ENCODE results near the gene PIMREG.

The PIMREG gene

GRCh38 chr17:6443692-6444570 is at the start of gene PIMREG:
Gene PIMREG, plus strand, starts transcription at chr17:6444455. Its CDS starts 656 bp downstream, at chr17:6445111.
- H3K4me1 ChIP-seq (ENCODE audit: control insufficient read depth, insufficient read depth, low read length, unreplicated experiment), result peaks cover 12% of the 10 kb centered on the region
- H2AFZ ChIP-seq (ENCODE audit: low read length, unreplicated experiment), result peak within 1 kb of the TSS; percentile 98
- H3K36me3 ChIP-seq (ENCODE audit: insufficient read depth, low read length), result no peaks in the 10 kb centered on the region
- peak within 1 kb of the TSS; percentile 69 for H3K27ac ChIP-seq (ENCODE audit: low read depth, low read length)
- H3K4me3 ChIP-seq (ENCODE audit: low read depth, low read length), result peak within 1 kb of the TSS; percentile 96
- H3K79me2 ChIP-seq (ENCODE audit: control insufficient read depth, insufficient read depth, low read length, unreplicated experiment), result no peaks in the 10 kb centered on the region
- no peaks in the 10 kb centered on the region for H3K27me3 ChIP-seq (ENCODE audit: insufficient read depth, low read length)

GRCh38 chr17:6398955-6399354 is 45.3 kb upstream of the PIMREG start:
- Histone ChIP-seq H3K27me3 (ENCODE audit: insufficient read depth, low read length) (peaks cover 61% of the 10 kb centered on the region), H2AFZ (ENCODE audit: low read length, unreplicated experiment) (no peak overlapping the region), H3K4me1 (ENCODE audit: control insufficient read depth, insufficient read depth, low read length, unreplicated experiment) (no peaks in the 10 kb centered on the region), H3K27ac (ENCODE audit: low read depth, low read length) (no peak overlapping the region), H3K79me2 (ENCODE audit: control insufficient read depth, insufficient read depth, low read length, unreplicated experiment) (no peaks in the 10 kb centered on the region), H3K36me3 (ENCODE audit: insufficient read depth, low read length) (no peaks in the 10 kb centered on the region), H3K4me3 (ENCODE audit: low read depth, low read length) (no peak overlapping the region)

- no peak overlapping the region for H3K4me3 ChIP-seq (ENCODE audit: low read depth, low read length)
- no peak overlapping the region for H2AFZ ChIP-seq (ENCODE audit: low read length, unreplicated experiment)
- peaks cover 74% of the 10 kb centered on the region for H3K27me3 ChIP-seq (ENCODE audit: insufficient read depth, low read length)
- no peaks in the 10 kb centered on the region for H3K79me2 ChIP-seq (ENCODE audit: control insufficient read depth, insufficient read depth, low read length, unreplicated experiment)
- no peak overlapping the region for H3K27ac ChIP-seq (ENCODE audit: low read depth, low read length)
- no peaks in the 10 kb centered on the region for H3K36me3 ChIP-seq (ENCODE audit: insufficient read depth, low read length)
- H3K4me1 ChIP-seq (ENCODE audit: control insufficient read depth, insufficient read depth, low read length, unreplicated experiment), result no peaks in the 10 kb centered on the region
Observed at GRCh38 chr17:6402258-6402657, 42.0 kb upstream of the PIMREG start.

- Histone ChIP-seq H3K79me2 (ENCODE audit: control insufficient read depth, insufficient read depth, low read length, unreplicated experiment) (no peaks in the 10 kb centered on the region), H3K36me3 (ENCODE audit: insufficient read depth, low read length) (no peaks in the 10 kb centered on the region), H3K4me3 (ENCODE audit: low read depth, low read length) (no peak overlapping the region), H3K27me3 (ENCODE audit: insufficient read depth, low read length) (peaks cover 47% of the 10 kb centered on the region), H3K27ac (ENCODE audit: low read depth, low read length) (no peak overlapping the region), H3K4me1 (ENCODE audit: control insufficient read depth, insufficient read depth, low read length, unreplicated experiment) (no peaks in the 10 kb centered on the region), H2AFZ (ENCODE audit: low read length, unreplicated experiment) (no peak overlapping the region)
Observed at GRCh38 chr17:6408276-6408675, 36.0 kb upstream of the PIMREG start.

GRCh38 chr17:6408735-6409134 is 35.5 kb upstream of the PIMREG start:
- Histone ChIP-seq H3K27ac (ENCODE audit: low read depth, low read length) (no peak overlapping the region), H3K4me1 (ENCODE audit: control insufficient read depth, insufficient read depth, low read length, unreplicated experiment) (no peaks in the 10 kb centered on the region), H2AFZ (ENCODE audit: low read length, unreplicated experiment) (no peak overlapping the region), H3K4me3 (ENCODE audit: low read depth, low read length) (no peak overlapping the region), H3K36me3 (ENCODE audit: insufficient read depth, low read length) (no peaks in the 10 kb centered on the region), H3K79me2 (ENCODE audit: control insufficient read depth, insufficient read depth, low read length, unreplicated experiment) (no peaks in the 10 kb centered on the region), H3K27me3 (ENCODE audit: insufficient read depth, low read length) (peaks cover 43% of the 10 kb centered on the region)

GRCh38 chr17:6413065-6413464 is 31.2 kb upstream of the PIMREG start:
- H3K79me2 ChIP-seq (ENCODE audit: control insufficient read depth, insufficient read depth, low read length, unreplicated experiment), result no peaks in the 10 kb centered on the region
- H3K27me3 ChIP-seq (ENCODE audit: insufficient read depth, low read length), result peaks cover 37% of the 10 kb centered on the region
- no peaks in the 10 kb centered on the region for H3K4me1 ChIP-seq (ENCODE audit: control insufficient read depth, insufficient read depth, low read length, unreplicated experiment)
- H2AFZ ChIP-seq (ENCODE audit: low read length, unreplicated experiment), result no peak overlapping the region
- no peak overlapping the region for H3K27ac ChIP-seq (ENCODE audit: low read depth, low read length)
- no peaks in the 10 kb centered on the region for H3K36me3 ChIP-seq (ENCODE audit: insufficient read depth, low read length)
- H3K4me3 ChIP-seq (ENCODE audit: low read depth, low read length), result no peak overlapping the region

GRCh38 chr17:6415616-6416015 is 28.6 kb upstream of the PIMREG start:
- Histone ChIP-seq H3K4me3 (ENCODE audit: low read depth, low read length) (no peak overlapping the region), H3K27ac (ENCODE audit: low read depth, low read length) (no peak overlapping the region), H3K36me3 (ENCODE audit: insufficient read depth, low read length) (no peaks in the 10 kb centered on the region), H3K79me2 (ENCODE audit: control insufficient read depth, insufficient read depth, low read length, unreplicated experiment) (no peaks in the 10 kb centered on the region), H3K4me1 (ENCODE audit: control insufficient read depth, insufficient read depth, low read length, unreplicated experiment) (no peaks in the 10 kb centered on the region), H2AFZ (ENCODE audit: low read length, unreplicated experiment) (no peak overlapping the region), H3K27me3 (ENCODE audit: insufficient read depth, low read length) (peaks cover 35% of the 10 kb centered on the region)

- Histone ChIP-seq H3K4me3 (ENCODE audit: low read depth, low read length) (no peak overlapping the region), H3K4me1 (ENCODE audit: control insufficient read depth, insufficient read depth, low read length, unreplicated experiment) (no peaks in the 10 kb centered on the region), H3K79me2 (ENCODE audit: control insufficient read depth, insufficient read depth, low read length, unreplicated experiment) (no peaks in the 10 kb centered on the region), H2AFZ (ENCODE audit: low read length, unreplicated experiment) (no peak overlapping the region), H3K36me3 (ENCODE audit: insufficient read depth, low read length) (no peaks in the 10 kb centered on the region), H3K27ac (ENCODE audit: low read depth, low read length) (no peak overlapping the region), H3K27me3 (ENCODE audit: insufficient read depth, low read length) (peaks cover 21% of the 10 kb centered on the region)
Observed at GRCh38 chr17:6420173-6420641, 24.0 kb upstream of the PIMREG start.

GRCh38 chr17:6421700-6422604 is 22.3 kb upstream of the PIMREG start:
- Histone ChIP-seq H3K4me1 (ENCODE audit: control insufficient read depth, insufficient read depth, low read length, unreplicated experiment) (peaks cover under 1% of the 10 kb centered on the region), H3K79me2 (ENCODE audit: control insufficient read depth, insufficient read depth, low read length, unreplicated experiment) (no peaks in the 10 kb centered on the region), H2AFZ (ENCODE audit: low read length, unreplicated experiment) (no peak overlapping the region), H3K4me3 (ENCODE audit: low read depth, low read length) (no peak overlapping the region), H3K36me3 (ENCODE audit: insufficient read depth, low read length) (no peaks in the 10 kb centered on the region), H3K27me3 (ENCODE audit: insufficient read depth, low read length) (peaks cover 12% of the 10 kb centered on the region), H3K27ac (ENCODE audit: low read depth, low read length) (no peak overlapping the region)

GRCh38 chr17:6422654-6423241 is 21.5 kb upstream of the PIMREG start:
- Histone ChIP-seq H2AFZ (ENCODE audit: low read length, unreplicated experiment) (no peak overlapping the region), H3K4me3 (ENCODE audit: low read depth, low read length) (no peak overlapping the region), H3K79me2 (ENCODE audit: control insufficient read depth, insufficient read depth, low read length, unreplicated experiment) (no peaks in the 10 kb centered on the region), H3K36me3 (ENCODE audit: insufficient read depth, low read length) (no peaks in the 10 kb centered on the region), H3K4me1 (ENCODE audit: control insufficient read depth, insufficient read depth, low read length, unreplicated experiment) (peaks cover 8% of the 10 kb centered on the region), H3K27me3 (ENCODE audit: insufficient read depth, low read length) (peaks cover 7% of the 10 kb centered on the region; the same call in 1 of the 2 replicates), H3K27ac (ENCODE audit: low read depth, low read length) (no peak overlapping the region)

All from ACC112 (cell line).